HG03280 (cell line): ENCODE results near the gene LCP1.

Experiments used
- ATAC-seq: cut with Tn5 transposase; IDR thresholded peaks from one replicate; pipeline ENCODE4 v1.9.1; 2021; ENCODE audit warnings: mild to moderate bottlenecking, moderate library complexity; ENCODE audit not compliant: unreplicated experiment

The LCP1 gene

DNA sequence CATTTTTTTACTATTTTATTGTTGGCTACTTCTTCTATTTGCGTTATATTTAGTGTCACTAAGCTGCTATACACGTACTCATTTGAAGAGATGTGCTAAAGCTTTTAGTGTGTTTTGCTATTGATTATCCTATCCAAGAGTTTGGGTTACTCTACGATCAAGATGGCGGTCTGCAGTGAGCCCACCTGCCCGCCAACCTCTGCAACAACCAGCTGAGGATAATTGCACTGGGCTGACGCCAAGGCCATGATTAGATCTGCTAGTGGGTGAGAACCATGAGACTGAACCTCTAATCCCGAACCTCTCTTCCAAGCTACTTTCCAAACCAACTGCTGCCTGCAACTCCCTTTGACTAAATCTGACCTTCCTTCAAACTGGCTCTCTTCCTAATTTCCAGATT, 78.9 kb downstream of the LCP1 start:
- no peak for ATAC-seq

DNA sequence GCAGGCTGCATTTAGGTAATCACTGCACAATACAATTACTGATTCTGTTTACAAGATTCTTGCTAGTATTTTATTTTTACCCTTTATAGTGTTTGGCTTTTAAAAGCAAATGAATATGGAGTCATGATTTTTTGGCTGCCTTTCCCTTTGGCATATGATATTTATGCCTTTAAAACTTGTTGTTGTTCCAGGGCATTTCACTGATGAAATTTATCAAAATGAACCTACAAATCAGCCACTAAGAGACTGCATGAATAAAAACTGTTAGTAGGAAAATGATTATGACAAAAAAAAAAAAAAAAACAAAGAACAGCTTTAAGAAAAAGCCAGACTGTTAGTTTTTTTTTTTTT, 79.7 kb downstream of the LCP1 start:
- ATAC-seq, result no peak

DNA sequence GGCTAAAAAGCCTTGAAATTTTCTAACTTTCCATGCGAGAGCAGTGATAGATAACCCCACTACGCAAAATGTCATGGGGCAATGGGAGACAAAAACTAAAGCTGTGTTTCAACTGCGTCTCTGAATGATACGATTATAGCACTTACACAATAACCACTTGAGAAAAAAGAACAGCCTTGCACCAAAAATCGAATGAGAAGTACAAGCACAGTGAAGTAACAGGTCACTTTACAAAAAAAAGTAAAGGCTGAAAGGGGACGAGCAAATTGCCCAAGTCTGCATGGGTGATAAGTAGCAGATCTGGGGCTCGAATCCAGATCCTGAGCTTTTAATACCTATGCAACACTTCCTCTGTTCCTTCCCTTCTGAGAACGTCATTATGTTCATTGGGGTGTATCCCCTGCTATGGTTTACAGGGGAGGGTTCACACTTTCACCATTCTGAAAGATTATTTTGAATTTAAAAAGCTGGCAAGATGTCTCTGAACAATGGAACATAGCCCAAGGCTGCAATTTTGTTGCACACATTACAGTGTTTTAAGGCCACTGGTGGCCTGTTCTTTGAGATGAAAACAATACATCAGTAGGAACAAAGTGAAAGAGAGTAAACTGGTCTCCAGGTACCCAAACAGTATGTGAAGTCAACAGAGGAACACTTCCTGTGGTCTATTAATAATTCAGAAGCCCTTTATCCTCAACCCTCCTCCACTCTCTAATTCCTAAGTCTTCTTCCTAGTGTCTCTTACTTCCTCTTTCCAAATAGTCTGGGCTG, 80.3 kb downstream of the LCP1 start:
- no peak for ATAC-seq

DNA sequence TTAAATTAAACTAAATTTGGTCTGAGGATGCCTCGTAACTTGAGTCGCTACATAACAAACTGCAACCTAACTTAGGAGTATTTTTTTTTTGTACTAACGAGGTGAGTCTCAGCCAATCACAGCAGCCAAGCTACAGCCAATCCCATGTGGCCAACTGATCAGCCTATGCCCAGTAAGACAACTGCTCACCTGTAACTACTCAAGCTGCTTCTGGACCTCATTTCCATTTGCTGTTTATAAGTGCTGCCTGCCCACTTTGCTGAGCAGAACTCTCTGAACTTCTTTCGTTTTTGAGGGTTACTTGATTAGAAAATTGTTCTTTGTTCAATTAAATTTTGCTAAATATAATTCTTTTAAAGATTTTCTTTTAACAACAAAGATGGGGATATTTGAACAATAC, 81.0 kb downstream of the LCP1 start:
- ATAC-seq, result no peak

DNA sequence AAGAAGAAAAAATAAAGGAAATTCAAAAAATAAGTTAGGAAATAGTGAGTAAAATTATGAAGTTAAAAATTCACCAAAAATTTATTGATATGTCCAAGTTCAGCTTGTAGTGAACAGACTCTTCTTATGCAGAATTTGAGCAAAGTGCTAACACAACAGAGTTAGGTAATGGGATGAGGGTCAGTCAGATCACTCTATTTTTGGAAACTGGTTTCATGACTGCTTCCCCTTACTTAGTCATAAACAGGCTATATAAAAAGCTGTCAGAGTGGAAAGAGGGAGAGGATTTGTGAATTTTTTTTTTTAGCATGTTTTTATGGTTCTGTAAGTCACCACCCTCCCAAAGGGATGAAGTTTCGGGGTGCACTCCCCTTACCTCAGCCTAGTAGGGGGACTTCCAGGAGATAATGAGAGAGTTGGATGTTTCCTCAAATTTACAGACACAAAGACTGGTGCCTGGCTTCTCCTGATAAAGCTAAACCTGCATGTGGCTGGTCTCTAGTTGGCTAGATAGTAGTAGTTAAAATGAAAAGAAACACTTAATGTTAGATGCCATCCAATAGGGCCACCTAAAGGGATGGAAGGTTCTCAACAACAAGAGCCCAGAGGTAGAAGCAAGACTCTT, 81.7 kb downstream of the LCP1 start:
- no peak for ATAC-seq

DNA sequence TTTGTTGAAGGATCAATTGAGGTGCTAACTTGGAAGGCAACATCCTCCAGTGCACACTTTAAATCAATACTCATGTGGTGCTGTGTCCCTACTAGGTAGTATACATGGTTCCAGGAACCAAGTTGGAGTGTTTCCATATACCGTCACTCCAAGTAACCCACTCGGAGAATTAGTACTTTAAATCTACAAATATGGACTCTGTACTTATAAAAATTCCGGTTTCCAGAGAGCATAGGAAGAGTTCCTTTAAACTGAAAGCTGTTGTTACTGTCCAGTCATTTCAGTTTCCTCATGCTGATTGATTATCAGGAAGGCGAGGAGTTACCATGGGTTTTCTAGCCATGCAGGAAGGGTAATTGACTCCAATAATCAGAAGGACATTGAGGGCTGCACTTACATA, 84.3 kb downstream of the LCP1 start:
- no peak for ATAC-seq

DNA sequence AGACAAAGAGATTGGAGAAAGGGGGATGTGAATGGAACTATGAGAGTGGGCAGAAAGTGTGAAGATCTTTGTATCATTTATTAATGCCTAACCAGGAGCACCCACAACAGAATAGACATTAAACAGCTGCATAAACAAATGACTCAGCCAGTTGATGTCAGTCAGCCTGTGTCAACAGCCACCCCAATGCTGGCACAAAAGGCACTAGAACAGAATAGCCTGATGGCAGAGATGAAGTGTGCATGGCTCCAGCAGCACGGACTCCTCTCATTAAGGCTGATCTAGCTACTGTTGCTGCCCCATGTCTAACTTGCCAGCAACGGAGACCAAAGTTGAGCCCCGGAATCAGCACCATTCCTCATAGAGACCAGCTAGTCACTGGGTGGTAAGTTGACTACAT, 85.0 kb downstream of the LCP1 start:
- ATAC-seq, result no peak

DNA sequence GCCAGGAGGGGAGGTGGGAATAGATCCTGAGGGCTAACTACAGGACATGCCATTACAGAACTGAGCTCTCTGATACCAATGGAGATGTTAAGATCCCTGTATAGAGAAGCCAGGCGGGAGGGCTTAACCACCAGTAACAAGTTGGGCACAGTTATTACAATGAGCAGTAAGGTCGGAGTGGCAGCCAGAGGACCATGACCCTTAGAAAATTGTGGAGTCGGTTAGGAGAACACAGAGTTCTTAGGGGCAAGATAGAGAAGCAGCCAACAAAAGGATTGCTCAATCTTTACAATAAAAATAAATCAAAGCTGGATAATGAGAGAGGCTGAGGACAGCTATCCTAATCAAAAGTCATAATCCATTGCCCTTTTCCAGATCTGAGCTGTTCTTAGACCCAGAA, 87.5 kb downstream of the LCP1 start:
- no peak for ATAC-seq

DNA sequence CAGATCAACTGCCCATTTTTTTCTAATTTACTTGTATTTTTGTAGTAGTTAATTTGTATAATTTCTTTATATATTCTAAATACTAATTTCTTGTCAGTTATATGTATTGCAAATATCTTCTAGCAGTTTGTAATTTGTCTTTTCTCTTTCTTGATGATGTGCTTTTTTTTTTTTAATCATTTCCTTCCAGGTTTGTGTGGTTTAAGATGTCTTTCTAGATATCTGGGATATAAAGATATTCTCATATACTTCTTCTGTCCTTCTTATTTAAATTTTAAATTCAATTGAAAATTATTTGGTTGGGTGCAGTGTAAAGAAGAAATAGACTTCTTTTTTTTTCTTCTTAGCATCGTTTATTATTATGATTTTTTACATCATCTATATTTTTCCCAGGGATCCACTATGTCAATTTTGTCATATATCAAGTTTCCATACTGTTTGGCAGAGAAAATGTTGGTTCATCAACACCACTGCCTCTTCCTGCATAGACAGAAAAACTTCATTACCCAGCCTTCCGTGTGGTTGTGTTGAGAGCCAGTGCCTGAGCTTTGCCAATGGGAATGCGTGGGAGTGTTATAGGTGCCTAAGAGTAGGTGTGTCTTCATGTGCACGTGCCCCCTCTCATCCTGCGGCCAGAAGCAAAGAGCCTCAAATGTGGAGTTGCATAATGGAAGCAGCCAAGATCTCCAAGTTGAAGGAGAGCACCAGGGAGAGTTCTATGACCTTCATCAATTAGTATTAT, 93.0 kb downstream of the LCP1 start:
- no peak for ATAC-seq

DNA sequence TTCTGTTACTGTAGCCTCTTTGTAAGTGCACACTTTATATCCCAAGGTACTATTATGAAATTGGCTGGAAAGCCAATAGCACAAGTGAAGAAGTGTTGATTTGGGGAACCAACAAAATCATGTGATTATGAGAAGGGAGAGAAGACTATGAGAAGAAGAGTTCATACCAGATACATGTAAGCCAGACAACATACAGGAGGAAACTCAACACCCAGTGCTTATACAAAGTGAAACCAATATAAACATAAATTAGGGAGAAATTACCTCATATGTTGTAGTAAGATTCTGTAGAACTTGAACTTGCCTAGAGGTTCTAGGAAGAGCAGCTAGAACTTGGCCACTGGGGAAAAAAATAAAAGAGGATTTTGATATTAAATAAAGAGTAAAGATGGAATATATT, 94.5 kb downstream of the LCP1 start:
- no peak for ATAC-seq

DNA sequence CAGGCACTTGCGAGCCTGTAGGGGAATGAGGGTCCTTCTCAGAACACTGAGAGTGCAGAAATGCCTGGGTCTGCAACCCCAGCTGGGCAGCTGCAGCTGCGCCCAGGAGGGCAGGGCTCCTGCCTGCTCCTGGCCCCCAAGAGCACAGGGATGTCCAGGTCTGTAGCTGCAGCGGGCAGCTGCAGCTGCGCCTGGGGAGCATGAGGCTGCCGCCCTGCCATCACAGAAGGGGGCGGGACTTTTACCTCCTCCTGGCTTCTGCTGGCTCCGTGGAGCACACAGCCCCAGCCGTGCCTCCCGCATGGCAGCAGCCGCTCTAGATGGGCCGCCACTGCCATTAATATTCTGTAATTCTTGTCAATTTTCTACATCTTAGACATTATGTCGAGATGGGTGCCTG, 95.0 kb downstream of the LCP1 start:
- ATAC-seq, result no peak

DNA sequence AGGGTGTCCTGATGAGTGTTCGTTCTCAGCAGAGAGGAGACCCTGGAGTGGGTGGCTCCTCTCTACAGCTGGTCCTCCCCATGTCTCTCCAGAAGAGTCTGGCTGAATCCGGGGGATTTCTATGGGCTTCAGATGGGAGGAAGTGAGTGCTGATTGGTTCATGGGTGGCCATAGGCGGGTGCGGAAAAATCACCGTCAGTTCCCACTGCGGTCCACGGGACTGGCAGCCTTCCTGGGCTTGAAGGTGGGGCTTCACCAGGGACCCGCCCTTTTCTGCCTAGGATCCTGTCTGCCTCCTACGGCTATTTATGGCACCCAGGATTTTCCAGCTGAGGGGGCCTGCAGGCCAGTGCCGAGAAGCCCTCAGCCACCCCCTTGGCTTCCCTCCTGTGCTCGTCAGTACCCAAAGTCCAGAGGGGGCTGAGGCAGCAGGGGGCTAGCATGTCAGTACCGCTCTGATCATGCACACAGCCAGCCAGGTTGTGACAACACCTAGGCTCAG, 95.5 kb downstream of the LCP1 start:
- no peak for ATAC-seq

DNA sequence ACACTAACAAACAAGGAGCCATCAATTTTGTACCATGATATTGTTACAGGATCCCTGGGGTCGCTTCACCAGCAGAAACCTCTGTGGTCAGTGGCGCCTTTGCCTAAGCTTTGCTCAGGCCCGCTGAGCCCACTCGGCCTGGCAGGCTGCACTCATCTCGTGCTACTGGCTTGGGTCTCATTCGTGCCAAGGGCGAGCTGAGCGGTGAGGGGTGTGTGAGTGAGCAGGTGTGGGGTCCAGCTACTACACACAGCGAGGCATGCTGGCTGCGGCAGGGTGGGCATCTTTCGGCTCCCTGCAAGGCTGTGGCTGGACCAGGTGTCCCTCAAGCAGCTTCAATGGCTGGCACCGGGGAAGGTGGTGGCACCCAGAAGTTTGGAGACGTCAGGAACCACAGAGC, 96.2 kb downstream of the LCP1 start:
- ATAC-seq, result no peak

DNA sequence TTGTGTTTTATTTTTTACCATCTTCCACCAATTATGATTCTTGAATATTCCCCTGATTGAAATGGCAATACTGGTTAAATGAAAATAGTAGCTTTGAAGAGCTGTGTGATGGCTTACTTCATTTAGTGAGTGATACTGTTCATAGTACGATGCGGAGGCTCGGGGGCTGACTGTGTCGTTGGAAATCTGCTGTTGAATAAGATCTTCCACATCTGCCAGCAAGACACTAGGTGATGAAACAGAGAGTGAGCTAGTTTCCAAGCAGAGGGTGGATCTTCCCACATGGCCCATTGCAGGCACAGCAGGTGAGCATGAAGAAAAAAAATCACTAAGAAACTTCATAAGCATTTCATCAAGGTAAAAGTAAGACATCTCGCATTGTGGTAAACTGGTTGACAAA, 99.7 kb downstream of the LCP1 start:
- no peak for ATAC-seq

DNA sequence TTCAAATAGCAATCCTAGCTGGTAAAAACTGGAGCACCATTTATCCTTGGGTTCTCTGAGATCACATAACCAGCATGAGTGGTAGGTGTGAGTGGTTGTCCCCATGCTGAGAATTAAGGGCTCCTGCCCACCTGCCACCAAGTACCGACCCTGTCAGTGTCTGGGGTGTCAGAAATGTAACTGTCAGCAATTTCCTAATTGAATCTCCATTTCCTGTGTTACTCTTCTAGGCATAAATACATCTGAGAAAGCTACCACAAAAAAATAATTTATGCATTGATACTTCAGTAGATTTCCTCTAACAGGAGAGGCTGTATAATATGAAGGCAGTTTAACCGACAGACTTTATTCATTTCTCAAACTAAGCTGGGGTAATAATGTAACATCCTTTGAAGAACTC, 102.2 kb downstream of the LCP1 start:
- ATAC-seq, result no peak

DNA sequence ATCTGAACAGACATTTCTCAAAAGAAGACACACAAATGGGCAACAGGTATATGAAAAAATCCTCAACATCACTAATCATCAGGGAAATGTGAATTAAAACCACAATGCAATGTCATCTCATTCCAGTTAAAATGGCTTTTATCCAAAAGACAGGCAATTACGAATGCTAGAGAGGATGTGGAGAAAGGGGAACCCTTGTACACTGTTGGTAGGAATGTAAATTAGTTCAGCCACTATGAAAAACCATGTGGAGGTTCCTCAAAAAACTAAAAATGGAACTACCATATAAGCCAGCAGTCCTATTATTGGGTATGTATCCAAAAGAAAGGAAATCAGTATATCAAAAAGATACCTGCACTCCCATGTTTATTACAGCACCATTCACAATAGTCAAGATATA, 104.7 kb downstream of the LCP1 start:
- no peak for ATAC-seq

DNA sequence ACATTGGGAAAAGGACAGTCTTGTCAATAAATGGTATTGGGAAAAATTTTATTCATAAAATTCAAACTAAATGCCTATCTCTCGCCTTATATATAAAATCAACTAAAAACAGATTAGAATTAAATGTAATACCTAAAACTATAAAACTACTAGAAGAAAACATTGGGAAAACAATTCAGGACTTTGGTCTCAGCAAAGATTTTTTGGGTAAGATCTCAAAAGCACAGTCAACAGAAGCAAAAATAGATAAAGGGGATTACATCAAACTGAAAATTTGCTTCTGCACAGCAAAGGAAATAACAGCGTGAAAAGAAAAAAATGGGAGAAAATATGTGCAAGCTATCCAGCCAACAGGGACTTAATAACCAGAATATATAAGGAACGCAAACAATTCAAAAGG, 105.2 kb downstream of the LCP1 start:
- no peak for ATAC-seq
